KMS-11 (cell line): ENCODE results near the gene CDH13.

Experiments
- H2AFZ ChIP-seq: fragments of 200-600 bp; sonication (generic); 2 replicates; pipeline ENCODE4 v1.6.1; 2016; ENCODE audit warnings: antibody characterized with exemption, mixed run types, low read depth
- H3K27ac ChIP-seq: fragments of 200-600 bp; sonication (generic); 2 replicates; pipeline ENCODE4 v1.6.1; 2016; ENCODE audit warnings: mild to moderate bottlenecking, mixed run types
- H3K27me3 ChIP-seq: fragments of 200-600 bp; sonication (generic); 2 replicates; pipeline ENCODE4 v1.6.1; 2017; ENCODE audit warnings: mild to moderate bottlenecking, low read depth, mixed run types, moderate library complexity; ENCODE audit not compliant: insufficient read depth
- H3K36me3 ChIP-seq: fragments of 200-600 bp; sonication (generic); 2 replicates; pipeline ENCODE4 v1.6.1; 2017; ENCODE audit warnings: mild to moderate bottlenecking, mixed run types; ENCODE audit not compliant: insufficient read depth
- H3K4me1 ChIP-seq: fragments of 200-600 bp; sonication (generic); 2 replicates; pipeline ENCODE4 v1.6.1; 2016; ENCODE audit warnings: mild to moderate bottlenecking, low read depth, mixed run types; ENCODE audit not compliant: poor library complexity, severe bottlenecking
- H3K4me2 ChIP-seq: fragments of 200-600 bp; sonication (generic); 2 replicates; pipeline ENCODE4 v1.7.0; 2016; ENCODE audit warnings: mild to moderate bottlenecking, mixed run types
- H3K4me3 ChIP-seq: fragments of 200-600 bp; sonication (generic); IDR thresholded peaks from 2 replicates; pipeline ENCODE4 v1.6.1; 2017; ENCODE audit warnings: low read depth, low read length, mixed read lengths; ENCODE audit not compliant: insufficient read depth
- H3K79me2 ChIP-seq: fragments of 200-600 bp; sonication (generic); 2 replicates; pipeline ENCODE4 v1.6.1; 2016; ENCODE audit warnings: low read depth, mixed run types; ENCODE audit not compliant: insufficient read depth
- H3K9ac ChIP-seq: fragments of 200-600 bp; sonication (generic); 2 replicates; pipeline ENCODE4 v1.6.1; 2016; ENCODE audit warnings: mild to moderate bottlenecking, mixed run types
- H4K20me1 ChIP-seq: fragments of 200-600 bp; sonication (generic); 2 replicates; pipeline ENCODE4 v1.6.1; 2016; ENCODE audit warnings: mild to moderate bottlenecking, mixed run types; ENCODE audit not compliant: insufficient read depth
- TF ChIP-seq, protein P1 (sequence below): fragments of 200-600 bp; sonication (generic); conservative IDR thresholded peaks from 2 replicates; pipeline ENCODE4 v1.6.1; 2017; ENCODE audit warnings: low read depth, mild to moderate bottlenecking, antibody characterized with exemption, low read length, moderate library complexity, mixed read lengths

The CDH13 gene

DNA sequence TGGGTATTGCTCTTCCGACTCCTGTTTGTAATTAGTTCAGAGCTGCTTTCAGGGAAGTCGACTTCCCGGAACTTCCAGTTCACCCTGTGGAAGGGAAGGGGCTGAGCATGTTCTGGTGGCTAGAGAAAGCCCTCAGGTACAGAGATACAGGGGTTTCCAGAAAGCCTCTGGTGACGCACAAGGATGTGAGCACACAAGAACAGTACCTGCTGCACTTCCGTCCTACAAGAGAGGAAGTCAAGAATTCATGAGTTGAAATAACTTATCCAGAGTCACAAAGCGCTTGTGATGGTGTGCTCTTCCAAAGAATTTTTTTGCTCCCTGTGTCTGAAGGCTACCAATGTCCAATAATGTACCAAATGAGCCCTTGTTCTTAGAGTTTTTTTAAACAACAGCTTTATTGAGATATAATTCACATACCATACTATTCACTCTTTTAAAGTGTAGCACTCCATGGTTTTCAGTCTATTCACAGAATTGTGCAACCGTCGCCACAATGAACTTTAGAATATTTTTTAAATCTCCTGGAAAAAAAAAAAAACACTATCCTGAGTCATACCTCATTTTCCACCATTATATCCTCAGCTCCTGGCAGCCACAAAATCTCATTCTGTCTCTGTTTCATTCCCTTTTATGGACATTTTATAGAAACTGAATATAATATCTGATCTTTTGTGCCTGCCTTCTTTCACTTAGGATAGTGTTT is 327.6 kb downstream of the CDH13 start:
- no peak overlapping the region for H3K9ac ChIP-seq
- no peaks in the 10 kb centered on the region for H3K79me2 ChIP-seq
- H2AFZ ChIP-seq: no peak overlapping the region
- H3K27me3 ChIP-seq: no peaks in the 10 kb centered on the region
- no peak overlapping the region for H3K4me3 ChIP-seq
- no peak overlapping the region for H3K27ac ChIP-seq
- no peak overlapping the region for H3K4me2 ChIP-seq
- H3K36me3 ChIP-seq: no peaks in the 10 kb centered on the region
- TF ChIP-seq, protein P1, sequence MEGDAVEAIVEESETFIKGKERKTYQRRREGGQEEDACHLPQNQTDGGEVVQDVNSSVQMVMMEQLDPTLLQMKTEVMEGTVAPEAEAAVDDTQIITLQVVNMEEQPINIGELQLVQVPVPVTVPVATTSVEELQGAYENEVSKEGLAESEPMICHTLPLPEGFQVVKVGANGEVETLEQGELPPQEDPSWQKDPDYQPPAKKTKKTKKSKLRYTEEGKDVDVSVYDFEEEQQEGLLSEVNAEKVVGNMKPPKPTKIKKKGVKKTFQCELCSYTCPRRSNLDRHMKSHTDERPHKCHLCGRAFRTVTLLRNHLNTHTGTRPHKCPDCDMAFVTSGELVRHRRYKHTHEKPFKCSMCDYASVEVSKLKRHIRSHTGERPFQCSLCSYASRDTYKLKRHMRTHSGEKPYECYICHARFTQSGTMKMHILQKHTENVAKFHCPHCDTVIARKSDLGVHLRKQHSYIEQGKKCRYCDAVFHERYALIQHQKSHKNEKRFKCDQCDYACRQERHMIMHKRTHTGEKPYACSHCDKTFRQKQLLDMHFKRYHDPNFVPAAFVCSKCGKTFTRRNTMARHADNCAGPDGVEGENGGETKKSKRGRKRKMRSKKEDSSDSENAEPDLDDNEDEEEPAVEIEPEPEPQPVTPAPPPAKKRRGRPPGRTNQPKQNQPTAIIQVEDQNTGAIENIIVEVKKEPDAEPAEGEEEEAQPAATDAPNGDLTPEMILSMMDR: no peak
- H3K4me1 ChIP-seq: no peaks in the 10 kb centered on the region
- H4K20me1 ChIP-seq: no peaks in the 10 kb centered on the region

DNA sequence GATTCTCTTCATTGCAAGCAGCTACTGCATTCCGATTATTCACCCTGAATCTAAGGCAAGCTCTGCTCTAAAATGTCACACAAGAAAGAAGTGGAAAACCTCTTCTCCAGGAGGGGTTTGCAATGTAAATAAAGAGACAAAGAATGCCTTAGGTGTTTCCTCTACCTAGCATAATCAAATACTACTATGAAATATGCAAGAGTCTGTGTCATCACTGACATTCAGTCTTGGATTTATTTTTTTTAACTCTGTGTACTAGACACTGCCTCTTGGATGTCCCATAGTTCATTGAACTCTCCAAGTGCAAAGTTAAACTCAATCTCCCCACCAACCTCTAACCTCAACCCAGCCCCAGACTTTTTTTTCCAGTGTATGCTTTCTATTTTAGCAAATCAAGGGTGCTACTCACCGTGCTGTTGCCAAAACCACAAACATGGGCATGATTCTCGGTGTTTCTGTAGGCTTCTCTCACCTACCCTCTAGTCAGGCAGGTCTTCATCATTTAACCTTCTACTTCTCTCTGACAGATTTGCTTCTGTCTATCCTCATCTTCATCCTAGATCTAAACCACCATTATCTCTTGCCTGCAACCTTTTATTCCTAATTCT is 329.1 kb downstream of the CDH13 start:
- no peaks in the 10 kb centered on the region for H3K79me2 ChIP-seq
- H3K9ac ChIP-seq: no peak overlapping the region
- no peaks in the 10 kb centered on the region for H3K36me3 ChIP-seq
- H3K4me1 ChIP-seq: no peaks in the 10 kb centered on the region
- no peaks in the 10 kb centered on the region for H3K27me3 ChIP-seq
- H3K27ac ChIP-seq: no peak overlapping the region
- H3K4me2 ChIP-seq: no peak overlapping the region
- no peaks in the 10 kb centered on the region for H4K20me1 ChIP-seq
- no peak overlapping the region for H2AFZ ChIP-seq
- TF ChIP-seq, protein P1: no peak
- no peak overlapping the region for H3K4me3 ChIP-seq

DNA sequence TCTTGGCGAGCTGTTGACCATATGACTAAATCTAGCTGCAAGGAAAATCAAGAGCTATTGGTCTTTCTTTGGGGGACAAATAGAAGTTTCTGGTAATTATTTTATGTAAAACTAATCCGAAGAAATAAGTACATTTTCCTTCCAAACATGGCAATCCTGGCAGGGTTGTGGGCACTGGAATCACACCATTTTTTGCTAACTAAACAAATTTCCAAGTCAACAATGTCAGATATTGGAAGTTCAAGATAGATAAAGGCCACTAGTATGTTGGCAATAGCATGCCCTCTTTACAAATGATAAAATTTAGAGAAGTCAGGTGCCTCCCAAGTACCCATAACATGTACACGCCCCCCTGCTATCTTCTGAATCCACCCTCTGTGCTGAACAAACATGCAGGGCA is 330.4 kb downstream of the CDH13 start:
- Histone ChIP-seq H2AFZ (no peak overlapping the region), H3K9ac (no peak overlapping the region), H3K27ac (no peak overlapping the region), H3K4me3 (no peak overlapping the region), H3K4me1 (no peaks in the 10 kb centered on the region), H4K20me1 (no peaks in the 10 kb centered on the region), H3K79me2 (no peaks in the 10 kb centered on the region), H3K36me3 (no peaks in the 10 kb centered on the region), H3K27me3 (no peaks in the 10 kb centered on the region), H3K4me2 (no peak overlapping the region)
- TF ChIP-seq, protein P1: no peak

DNA sequence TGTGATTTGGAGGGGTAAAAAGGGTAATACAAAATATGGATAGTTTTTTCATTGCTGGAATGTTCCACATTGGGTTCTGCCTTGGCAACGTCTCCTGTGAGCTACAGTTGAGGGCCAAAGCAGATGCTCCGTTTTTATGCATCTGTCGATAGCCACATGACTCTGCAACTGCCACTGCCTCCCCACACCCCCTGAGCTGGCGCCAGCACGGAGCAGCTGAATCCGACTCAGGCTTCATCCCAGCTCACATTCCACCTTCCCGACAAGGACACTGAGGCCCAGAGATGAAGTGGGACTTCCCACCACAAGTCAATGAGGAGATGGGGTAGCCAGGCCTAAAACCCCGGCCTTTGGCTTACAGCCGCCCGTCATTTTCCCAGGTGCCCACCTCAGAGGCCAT is 334.1 kb downstream of the CDH13 start:
- H3K4me3 ChIP-seq: no peak overlapping the region
- TF ChIP-seq, protein P1: no peak
- no peak overlapping the region for H3K27ac ChIP-seq
- H2AFZ ChIP-seq: no peak overlapping the region
- no peak overlapping the region for H3K9ac ChIP-seq
- H3K4me1 ChIP-seq: no peaks in the 10 kb centered on the region
- H3K79me2 ChIP-seq: no peaks in the 10 kb centered on the region
- no peak overlapping the region for H3K4me2 ChIP-seq
- no peaks in the 10 kb centered on the region for H3K27me3 ChIP-seq
- no peaks in the 10 kb centered on the region for H4K20me1 ChIP-seq
- no peaks in the 10 kb centered on the region for H3K36me3 ChIP-seq
